ENCODE results near the gene LYRM7.
"Not testable (repeated sequence)": the region's sequence is repeated elsewhere in the genome, so short reads cannot be mapped to it uniquely, and the experiment has no call there.

LYRM7 gene

DNA sequence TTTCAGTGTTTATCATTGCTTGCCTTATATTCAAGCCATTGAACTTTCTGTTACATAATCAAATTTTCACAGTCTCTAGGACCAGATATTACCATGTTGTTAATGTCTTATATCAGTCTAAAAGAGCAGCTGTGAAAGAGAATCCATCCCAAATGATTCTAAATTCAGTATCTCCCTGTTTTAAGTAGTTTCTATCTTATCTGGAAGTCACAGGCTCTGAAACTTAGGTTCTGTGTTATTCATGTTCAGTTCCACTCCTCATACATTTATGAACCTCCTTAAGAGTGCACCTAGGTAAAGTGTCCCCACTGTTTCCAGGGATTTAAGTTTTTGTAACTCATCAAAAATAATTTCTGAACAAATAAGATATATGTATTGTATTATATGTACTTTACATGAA lies 9.7 kb downstream of the LYRM7 start:
- no peak for DNase-seq (ENCODE audit: low spot score)

DNA sequence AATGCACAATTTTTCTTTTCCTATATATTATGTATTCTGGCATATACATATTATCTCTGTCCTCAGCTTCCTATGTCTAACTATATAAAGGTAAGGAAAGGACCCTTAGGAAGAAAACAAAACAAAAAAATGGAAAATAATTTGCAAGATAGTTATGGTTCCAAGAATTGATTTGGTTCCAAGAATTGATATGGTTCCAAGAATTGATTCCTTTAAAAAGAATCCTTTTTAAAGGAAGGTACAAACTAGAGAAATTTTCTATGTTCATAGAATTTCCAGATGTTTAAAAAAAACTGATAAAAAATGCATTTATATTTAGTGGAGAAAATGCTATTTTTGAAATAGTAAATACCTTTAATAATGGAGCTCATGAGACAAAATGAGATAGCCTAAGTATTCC lies 12.1 kb downstream of the LYRM7 start:
- no peak for DNase-seq (ENCODE audit: low spot score)

DNA sequence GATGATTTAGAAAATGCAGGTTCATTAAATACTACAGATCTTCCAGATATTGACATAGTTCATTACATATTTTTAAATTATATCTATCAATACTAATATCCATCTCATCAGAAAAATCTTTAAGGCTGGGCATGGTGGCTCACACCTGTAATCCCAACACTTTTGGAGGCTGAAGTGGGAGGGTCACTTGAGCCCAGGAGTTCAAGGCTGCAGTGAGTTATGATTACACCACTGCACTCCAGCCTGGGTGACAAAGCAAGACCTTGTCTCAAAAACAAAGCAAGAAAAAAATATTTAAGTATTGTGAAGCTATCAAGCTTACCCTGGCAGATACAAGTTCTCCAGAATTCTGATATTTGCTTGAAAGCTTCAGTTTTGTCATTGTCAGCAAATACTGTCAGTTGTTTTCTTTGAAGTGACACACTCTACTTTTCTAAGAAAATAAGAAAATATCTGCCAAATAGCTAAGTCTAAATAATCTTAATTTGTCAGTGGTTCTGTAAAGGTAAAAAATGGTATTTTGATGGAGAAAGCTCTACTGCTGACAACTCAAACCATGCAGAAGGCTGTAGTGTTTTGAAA lies 14.9 kb downstream of the LYRM7 start:
- no peak for DNase-seq (ENCODE audit: low spot score)

DNA sequence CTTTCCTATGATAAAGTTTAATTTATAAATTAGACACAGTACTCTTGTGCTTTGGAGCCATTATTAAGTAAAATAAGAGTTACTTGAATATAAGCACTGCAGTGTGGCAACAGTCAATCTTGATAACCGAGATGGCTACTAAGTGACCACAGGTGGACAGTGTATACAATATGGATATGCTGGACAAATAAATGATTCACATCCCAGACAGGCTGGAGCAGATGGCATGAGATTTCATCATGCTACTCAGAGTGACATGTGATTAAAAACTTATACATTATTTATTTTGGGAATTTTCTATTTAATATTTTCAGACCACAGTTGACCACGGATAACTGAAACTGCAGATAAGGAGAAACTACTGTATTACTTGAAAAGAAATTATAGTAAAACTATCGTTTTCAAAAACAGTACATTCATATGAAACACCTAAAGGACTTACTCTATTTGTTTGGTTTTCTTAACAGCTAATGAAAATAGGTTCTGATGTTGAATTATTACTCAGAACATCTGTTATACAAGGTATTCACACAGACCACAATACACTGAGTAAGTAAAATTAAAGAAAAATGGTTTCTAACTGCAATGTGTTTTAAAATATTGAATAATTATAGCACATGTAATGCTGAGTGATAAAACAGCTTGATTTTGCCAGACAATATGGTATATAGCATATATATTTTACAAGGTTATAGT lies 16.0 kb downstream of the LYRM7 start:
- DNase-seq (ENCODE audit: low spot score) = no peak

DNA sequence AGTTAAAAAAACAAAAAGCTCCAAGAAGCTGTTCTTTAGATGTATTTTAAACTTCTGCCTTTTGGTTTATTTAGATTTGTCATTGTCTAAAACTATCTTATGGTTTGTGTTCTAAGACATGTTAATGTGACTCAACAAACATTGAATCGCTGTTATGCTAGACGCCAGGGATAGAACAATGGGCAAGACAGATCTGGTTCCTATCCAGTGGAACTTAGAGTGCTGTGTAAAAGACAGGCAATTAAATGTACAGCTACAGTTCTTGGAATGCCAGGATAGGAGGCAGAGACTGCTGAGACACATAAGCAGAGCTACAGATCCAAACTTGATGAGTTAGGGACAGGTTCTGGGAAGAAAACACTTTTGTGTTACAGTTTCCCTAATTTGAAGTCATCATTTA lies 22.4 kb downstream of the LYRM7 start:
- DNase-seq (ENCODE audit: low spot score) = no peak

DNA sequence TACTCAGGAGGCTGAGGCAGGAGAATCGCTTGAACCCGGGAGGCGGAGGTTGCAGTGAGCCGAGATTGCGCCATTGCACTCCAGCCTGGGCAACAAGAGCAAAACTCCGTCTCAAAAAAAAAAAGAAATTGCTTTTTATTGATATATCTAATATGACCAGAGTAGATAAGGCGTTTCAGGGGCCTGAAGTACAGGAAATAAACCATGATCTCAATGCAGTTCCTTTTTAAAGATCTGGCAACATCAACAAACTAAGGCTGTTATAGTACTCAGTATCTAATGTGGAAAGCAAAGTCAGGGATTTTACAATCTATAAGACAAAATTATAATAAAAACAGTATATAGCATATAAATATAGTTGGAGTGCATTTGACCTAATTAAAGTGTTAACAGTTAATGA lies 23.2 kb downstream of the LYRM7 start:
- not testable (repeated sequence) for DNase-seq (ENCODE audit: low spot score)

DNA sequence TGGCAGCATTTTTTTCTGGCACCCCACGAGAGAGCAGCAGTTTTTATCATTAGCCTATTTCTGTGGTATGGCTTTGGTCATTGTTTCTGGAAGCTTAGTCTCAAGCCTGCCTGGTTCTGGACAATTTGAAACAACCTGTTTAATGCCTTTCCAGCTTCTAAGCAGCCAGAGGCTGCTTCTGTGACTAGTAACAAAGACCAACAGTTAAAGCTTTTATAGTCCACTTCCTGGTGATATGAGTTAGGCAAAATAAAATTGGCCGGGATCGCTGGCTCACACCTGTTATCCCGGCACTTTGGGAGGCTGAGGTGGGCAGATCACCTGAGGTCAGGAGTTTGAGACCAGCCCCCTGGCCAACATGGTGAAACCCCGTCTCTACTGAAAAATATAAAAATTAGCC lies 24.0 kb downstream of the LYRM7 start:
- no peak for DNase-seq (ENCODE audit: low spot score)

DNA sequence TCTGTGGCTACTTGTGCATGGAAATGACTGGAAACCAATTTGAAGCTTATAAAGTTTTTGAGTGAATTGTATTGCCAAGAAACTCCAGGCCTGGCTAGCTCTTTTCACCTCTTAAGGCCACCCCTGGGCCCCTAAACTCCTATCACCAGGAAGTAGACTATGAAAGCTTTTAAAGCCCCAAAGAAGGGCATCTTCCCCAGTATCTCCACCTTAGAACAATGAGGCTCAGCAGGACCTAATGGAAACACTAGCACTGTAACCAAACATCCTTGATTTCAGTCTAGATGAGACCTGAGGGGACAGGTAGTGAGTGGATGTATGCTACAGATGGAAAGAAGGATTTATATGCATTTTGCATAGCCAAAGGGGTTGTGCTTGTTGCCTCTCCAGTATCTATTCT lies 25.0 kb downstream of the LYRM7 start:
- DNase-seq (ENCODE audit: low spot score) = no peak

DNA sequence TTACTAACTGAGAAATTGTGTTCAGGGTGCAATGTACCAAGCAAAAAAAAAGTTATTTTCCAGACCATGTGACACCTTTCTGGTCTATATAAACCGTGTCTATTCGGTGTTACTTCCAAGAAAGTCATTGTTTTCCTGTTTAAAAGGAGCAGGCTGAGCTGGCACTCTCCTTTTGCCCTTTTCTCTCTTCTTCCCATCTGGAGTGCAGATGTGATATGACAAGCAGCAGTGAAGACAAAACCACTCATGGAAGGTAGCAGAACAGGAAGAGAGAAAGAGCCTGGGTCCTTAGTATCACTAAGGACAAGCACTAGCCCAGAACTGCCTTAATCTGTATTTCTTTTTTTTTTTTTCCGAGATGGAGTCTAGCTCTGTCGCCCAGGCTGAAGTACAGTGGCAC lies 25.6 kb downstream of the LYRM7 start:
- no peak for DNase-seq (ENCODE audit: low spot score)

DNA sequence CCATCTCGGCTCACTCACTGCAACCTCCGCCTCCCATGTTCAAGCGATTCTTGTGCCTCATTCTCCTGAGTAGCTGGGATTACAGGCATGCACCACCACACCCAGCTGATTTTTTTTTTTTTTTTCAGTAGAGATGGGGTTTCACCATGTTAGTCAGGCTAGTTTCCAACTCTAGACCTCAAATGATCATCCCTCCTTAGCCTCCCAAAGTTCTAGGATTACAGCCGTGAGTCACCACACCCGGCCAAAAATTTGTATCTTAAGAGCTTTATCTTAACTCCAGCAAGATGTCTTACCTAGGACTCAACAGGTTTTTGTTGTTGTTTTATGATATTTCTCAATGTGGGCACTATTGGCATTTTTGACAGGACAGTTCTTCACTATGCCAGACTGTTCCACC lies 27.9 kb downstream of the LYRM7 start:
- no peak for DNase-seq (ENCODE audit: low spot score)

DNA sequence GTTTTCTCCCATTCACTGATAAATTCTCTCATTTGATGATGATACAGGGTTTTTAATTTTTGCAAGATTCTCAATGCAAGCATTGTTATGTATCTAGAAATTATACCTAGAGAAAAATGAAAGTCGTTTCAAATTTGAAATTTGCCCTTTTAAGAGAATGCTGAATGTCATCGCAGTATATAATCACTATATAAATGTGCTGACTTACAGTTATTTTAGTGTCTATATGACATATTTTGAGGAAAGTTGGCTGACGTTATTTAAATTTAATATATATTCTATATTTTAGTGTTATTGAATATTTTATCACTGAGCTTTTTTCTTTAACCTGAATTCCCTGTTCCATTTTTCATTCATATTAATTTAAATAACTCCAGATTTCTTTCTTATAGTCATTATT lies 29.8 kb downstream of the LYRM7 start:
- DNase-seq (ENCODE audit: low spot score) = no peak

DNA sequence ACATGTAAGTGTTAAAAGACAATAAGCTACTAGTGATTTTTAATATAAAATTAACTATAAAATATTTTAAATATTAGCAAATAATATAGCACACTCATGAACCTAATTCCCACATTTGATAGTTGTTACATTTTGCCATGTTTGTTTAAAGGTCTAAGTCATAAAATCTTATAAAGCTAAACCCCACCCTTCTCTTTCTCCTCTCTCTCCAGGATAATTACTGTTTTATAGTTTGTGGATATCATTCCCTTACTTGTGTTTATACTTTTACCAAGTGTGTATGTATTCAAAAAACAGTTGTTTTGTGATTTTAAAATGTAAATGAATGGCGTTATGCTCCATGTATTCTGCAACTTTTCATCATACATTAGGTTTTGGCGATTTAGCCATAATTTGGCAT lies 34.2 kb downstream of the LYRM7 start:
- no peak for DNase-seq (ENCODE audit: low spot score)

DNA sequence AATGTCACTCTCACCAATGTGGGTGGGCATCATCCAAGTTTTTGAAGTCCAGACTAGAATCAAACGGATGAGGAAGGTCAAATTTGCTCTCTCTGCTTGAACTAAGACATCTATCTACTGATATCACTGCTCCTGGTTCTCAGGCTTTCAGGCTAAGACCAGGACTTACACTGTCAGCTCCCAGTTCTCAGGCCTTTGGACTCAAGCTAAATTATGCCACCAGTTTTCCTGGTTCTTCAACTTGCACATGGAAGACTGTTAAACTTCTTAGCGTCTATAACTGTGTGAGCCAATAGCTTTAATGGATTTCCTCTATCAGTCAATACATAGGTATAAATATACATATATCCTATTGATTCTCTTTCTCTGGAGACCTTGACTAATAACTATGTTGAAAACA lies 35.3 kb downstream of the LYRM7 start:
- DNase-seq (ENCODE audit: low spot score) = no peak

DNA sequence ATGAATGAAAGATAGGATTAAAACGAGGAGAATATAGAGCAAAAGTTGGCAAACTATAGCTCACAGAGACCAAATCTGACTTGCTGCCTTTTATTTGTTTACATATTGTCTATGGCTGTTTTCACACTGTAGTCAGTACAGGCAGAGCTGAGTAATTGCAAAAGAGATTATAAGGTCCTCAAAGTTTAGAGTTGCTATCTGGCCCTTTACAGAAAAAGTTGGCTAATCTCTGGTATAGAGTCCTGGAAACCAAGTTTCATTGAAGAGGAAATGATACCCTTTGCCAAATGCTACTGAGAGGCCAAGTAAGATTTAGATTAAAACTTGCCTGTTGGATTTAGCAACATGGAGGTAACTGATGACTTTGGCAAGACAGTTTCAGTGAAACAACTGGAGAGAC lies 36.0 kb downstream of the LYRM7 start:
- no peak for DNase-seq (ENCODE audit: low spot score)

DNA sequence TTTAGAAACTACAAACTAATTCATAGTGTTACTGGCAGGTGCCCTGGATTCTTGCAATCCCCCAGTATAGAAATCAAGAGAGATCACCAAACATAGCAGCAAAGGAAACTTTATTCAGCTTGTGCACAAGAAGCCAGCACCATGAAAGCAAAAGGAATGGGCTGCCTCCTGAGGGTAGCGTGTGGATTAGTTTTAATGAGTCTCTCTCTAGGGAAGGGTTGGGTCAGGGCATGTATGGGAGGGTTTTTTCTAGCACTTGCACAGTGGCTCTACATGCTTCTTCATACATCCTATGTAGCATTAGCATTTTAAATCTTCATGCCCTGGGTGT lies 38.4 kb downstream of the LYRM7 start:
- DNase-seq (ENCODE audit: low spot score) = no peak

DNA sequence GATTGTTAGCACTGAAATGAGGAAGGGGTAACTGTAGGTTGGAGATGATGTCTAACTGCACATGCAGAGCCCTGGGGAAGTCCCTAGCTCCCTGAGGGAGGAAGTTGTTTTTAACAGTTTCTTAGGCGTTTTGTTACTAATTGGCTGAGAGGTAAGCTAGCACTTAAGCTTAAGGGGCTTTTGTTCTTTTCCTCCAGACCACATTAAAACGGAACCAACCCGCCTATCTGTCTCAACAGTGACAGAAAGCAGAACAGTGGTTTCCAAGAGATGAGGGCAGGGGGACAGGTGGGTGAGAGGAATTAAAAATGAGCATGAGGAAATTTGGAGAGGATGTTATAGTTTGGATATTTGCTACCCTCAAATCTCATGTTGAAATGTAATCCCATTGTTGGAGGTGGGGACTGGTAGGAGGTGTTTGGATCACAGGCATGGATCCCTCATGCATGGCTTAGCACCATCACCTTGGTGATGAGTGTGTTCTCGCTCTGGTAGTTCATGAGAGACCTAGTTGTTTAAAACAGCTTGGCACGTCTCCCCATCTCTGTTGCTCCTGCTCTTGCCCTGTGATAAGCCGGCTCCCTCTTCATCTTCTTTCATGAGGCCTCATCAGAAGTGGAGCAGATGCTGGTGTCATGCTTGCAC lies 38.9 kb downstream of the LYRM7 start:
- peak; percentile 26 for DNase-seq (ENCODE audit: low spot score)

DNA sequence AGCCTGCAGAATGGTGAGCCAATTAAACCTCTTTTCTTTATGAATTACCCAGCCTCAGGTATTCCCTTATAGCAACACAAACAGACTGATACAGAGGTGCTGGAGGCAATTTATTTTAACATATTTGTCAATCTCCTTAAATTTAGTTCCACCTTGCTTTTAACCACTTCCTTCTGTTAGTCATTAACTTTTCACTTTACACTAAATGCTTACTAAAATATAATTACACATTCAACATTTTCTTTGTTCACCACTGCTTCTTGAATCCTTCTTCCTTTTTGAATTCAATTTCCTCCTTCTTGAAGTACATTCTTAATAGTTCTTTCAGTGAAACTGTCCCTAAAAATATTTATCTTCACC lies 39.4 kb downstream of the LYRM7 start:
- DNase-seq (ENCODE audit: low spot score) = no peak

DNA sequence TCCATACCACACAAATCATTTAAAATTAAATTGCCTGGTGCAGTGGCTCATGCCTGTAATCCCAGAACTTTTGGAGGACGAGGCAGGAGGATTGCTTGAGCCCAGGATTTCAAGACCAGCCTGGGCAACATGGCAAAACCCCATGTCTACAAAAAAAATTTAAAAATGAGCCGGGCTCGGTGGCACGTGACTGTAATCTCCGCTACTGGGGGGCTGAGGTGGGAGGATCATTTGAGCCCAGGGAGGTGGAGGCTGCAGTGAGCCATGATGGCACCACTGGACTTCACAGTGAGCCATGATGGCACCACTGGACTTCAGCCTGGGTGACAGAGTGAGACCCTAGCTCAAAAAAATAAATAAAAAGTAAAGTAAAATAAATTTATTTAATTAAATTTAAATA lies 40.9 kb downstream of the LYRM7 start:
- no peak for DNase-seq (ENCODE audit: low spot score)

DNA sequence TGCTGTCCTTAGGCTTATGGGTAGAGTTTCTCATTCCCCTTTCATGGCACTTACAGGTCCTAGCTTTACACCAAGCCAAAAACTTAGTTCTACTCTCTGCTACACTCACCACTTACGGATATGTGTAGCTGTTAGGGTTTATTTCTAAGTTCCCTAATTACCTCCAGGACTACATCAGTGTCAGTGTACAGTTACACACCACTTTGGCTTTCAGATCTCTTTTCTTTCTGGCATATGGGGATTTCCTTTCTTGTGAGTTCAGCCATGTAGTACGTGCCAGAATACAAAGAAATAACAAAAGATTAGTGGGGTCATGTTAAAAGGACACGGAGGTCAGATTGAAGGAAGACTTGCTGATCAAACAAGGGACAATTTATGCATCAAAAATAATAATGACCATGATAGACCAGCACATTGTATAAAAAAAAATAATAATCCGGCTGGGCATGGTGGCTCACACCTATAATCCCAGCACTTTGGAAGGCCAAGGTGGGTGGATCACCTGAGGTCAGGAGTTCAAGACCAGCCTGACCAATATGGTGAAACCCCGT lies 41.8 kb downstream of the LYRM7 start:
- DNase-seq (ENCODE audit: low spot score) = no peak

DNA sequence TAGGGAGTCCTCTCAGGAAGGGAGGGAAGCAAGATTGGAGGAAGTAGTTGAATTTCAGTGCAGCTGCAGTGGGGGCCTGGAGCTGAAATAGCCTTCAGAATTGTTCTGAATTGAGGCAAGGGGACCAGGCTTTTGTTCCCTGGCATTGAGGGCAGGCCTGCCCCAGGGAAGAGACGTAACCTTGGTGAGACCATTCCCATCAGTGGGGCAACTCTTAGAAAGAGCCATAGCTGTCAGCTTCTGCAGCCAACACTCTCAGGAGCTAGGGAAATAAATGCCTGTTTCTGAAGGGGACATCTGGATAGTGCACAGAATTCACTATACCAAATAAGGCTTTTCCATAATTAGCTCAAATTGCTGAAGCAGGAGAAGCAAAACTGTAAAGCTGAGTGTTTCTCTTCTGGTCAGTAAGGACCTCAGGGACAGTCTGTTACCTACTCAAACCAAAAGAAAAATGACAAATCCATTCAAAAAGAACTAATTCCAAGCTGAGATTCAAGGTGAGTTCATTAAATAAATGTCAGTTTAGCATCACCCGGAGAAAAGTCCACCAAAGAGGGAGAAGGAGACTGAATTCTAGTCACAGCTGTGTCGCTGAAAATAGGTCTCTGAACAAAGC lies 44.0 kb downstream of the LYRM7 start:
- DNase-seq (ENCODE audit: low spot score) = no peak

DNA sequence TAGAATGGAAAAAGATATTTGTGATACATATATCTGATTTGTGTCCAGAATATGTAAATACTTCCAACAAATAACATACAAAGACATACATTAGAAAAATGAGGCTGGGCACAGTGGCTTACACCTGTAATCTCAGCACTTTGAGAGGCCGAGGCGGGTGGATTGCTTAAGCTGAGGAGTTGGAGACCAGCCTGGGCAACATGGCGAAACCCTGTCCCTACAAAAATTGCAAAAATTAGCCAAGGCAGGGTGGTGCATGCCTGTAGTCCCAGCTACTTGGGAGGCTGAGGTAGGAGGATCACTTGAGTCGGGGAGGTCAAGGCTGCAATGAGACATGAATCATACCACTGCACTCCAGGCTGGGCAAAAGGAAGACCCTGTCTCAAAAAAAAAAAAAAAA lies 47.0 kb downstream of the LYRM7 start:
- DNase-seq (ENCODE audit: low spot score) = no peak

DNA sequence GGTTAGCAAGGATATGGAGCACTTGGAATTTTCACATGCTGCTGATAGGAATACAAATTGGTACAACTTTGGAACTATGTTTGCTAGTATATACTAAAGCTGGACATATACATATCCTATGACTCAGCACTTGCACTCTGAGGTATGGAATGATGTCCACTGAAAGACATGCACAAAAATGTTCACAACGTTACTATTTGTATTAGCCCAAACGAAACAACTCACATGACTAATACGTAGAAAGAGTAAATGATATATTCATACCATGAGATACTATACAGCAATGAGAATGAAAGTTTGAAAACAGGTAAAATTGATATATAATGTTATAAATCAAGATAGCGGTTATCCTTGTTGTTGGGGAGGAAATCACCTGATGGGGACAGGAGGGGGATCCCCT lies 47.6 kb downstream of the LYRM7 start:
- DNase-seq (ENCODE audit: low spot score) = no peak

DNA sequence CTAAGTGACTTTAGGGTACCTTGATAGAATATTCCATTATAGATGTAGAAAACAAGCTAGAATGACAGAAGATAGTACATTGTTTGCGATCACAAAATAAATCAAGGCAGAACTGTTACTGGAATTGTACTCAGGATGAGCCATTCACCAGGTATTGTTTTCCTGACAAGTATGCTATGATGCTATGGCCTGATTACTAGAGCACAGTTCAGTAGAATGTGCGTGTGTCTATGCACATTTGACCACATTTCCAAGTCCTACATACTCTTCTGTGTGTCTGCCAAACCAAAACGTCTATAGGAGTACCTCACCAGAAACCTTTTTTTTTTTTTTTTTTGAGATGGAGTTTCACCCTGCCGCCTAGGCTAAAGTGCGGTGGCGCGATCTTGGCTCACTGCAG lies 49.8 kb downstream of the LYRM7 start:
- no peak for DNase-seq (ENCODE audit: low spot score)
